SK-N-MC (cell line): ENCODE measurements around the gene FTCD.

Experiments used
- EZH2 ChIP-seq: fragments of 200-600 bp; sonication (generic); IDR thresholded peaks from one replicate; pipeline ENCODE4 v1.6.1; 2017; ENCODE audit warnings: antibody characterized with exemption
- FOXP2 ChIP-seq: optimal IDR thresholded peaks from 2 replicates; pipeline ENCODE3; 2011; ENCODE audit warnings: mild to moderate bottlenecking, moderate library complexity; ENCODE audit not compliant: insufficient read depth; ENCODE audit errors: extremely low read length, control extremely low read depth
- POLR2AphosphoS5 ChIP-seq: IDR thresholded peaks from 2 replicates; pipeline ENCODE4 v1.6.1; 2012; ENCODE audit warnings: mild to moderate bottlenecking, low read depth, low read length, borderline replicate concordance

DNA sequence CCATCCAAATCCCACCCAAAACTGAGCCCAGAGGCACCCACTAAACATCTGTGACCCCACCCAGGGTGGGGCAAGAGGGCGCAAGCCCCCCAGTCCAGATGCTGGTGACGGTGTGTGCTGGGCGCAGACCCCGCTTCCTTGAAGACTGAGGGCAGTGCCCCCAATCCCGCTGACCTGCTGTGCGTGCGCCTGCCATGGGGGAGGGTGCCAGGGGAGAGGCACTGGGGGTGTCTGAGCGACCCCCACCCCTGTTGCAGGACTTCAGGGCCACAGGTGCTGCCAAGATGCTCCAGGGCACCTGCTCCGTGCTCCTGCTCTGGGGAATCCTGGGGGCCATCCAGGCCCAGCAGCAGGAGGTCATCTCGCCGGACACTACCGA lies 44.2 kb downstream of the FTCD start:
- TF ChIP-seq EZH2, result no peak
- TF ChIP-seq POLR2AphosphoS5, result no peak
- no peak for TF ChIP-seq FOXP2
